ENCODE results near the gene CHST14.

CHST14 gene

DNA sequence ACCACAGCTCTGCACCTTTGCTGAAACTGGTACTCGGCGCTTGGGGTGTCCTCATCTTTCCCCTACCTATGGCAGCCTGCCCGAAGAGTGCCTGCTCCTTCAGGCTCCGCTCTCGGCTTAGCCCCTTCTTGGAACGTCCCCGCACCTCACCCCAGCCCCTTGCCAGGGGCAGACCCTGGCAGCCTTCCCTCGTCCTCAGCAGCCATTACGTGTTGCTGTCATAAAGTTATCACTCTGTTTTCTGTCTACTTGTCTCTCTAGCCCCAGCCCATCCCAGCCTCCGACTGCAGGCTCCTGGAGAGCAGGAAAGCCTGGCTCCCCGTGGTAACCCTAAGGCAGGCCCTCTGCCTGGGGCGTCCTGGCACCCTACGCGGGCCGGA lies 35.1 kb upstream of the CHST14 start:
- Histone ChIP-seq H3K36me3 (ENCODE audit: control insufficient read depth, insufficient read depth, low read length) (no peaks in the 10 kb centered on the region), H3K4me3 (ENCODE audit: extremely low read depth, insufficient read depth, low read length, poor library complexity, severe bottlenecking) (peak overlapping the region; percentile 43), H3K4me1 (ENCODE audit: control insufficient read depth, insufficient read depth, low read length, poor library complexity, severe bottlenecking) (peaks cover 27% of the 10 kb centered on the region), H3K27ac (ENCODE audit: low read depth, low read length, severe bottlenecking) (no peak overlapping the region), H3K9me3 (ENCODE audit: control insufficient read depth, low read length) (no peaks in the 10 kb centered on the region)
- 25 to 52% methylated on average over 9 to 13 of the region's 15 CpGs for WGBS, 2 experiments (ENCODE audit: insufficient coverage in 2 of 2)

DNA sequence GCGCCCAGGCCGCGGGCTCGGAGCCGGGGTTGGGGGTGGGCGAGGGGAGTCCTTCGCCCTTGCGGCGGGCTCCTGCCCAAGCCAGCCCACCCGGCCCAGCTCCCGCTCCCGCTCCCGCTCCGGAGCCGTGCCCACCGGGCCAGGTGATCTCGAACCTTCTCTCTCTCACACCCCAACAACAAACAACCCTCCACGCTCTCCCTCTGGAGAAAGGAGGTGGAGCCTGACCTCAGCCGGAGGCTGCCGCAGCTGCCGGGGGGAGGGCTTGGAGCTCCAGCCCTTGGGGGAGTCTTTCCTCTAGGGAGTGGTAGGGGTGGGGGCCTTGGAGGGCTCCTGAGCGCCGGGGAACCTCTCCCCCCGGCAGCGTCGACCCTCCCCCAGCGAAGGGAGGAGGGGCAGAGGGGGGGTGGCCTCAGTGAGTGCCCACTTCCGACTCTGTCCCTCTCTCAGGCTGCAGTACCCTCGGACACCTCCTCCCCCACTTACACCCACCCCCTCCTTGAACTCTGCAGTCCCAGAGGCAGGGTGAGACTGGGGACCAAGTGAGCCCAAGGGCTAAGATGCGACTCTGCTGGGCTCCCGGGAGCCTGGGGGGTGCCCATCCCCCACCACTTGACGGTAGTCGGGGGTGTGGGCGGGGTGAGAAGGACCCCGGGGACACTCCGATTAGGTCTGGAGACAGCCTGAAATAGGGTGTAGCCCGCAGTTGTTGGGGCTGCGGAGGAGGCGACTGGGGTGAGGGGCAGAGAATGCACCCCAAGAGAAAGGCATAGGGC lies 34.5 kb upstream of the CHST14 start:
- Histone ChIP-seq H3K36me3 (ENCODE audit: control insufficient read depth, insufficient read depth, low read length) (no peaks in the 10 kb centered on the region), H3K9me3 (ENCODE audit: control insufficient read depth, low read length) (no peaks in the 10 kb centered on the region), H3K27ac (ENCODE audit: low read depth, low read length, severe bottlenecking) (no peak overlapping the region), H3K4me3 (ENCODE audit: extremely low read depth, insufficient read depth, low read length, poor library complexity, severe bottlenecking) (peak overlapping the region; percentile 43), H3K4me1 (ENCODE audit: control insufficient read depth, insufficient read depth, low read length, poor library complexity, severe bottlenecking) (peaks cover 27% of the 10 kb centered on the region)
- 0 to 4% methylated on average over 7 to 16 of the region's 39 CpGs for WGBS, 2 experiments (ENCODE audit: insufficient coverage in 2 of 2)

GRCh38 chr15:40436892-40437751 lies 33.7 kb upstream of the CHST14 start:
- Histone ChIP-seq H3K27ac (ENCODE audit: low read depth, low read length, severe bottlenecking) (no peak overlapping the region), H3K36me3 (ENCODE audit: control insufficient read depth, insufficient read depth, low read length) (no peaks in the 10 kb centered on the region), H3K4me3 (ENCODE audit: extremely low read depth, insufficient read depth, low read length, poor library complexity, severe bottlenecking) (peak overlapping the region; percentile 43), H3K4me1 (ENCODE audit: control insufficient read depth, insufficient read depth, low read length, poor library complexity, severe bottlenecking) (peaks cover 27% of the 10 kb centered on the region), H3K9me3 (ENCODE audit: control insufficient read depth, low read length) (no peaks in the 10 kb centered on the region)
- 0 to 8% methylated on average over 8 to 12 of the region's 17 CpGs for WGBS, 2 experiments (ENCODE audit: insufficient coverage in 2 of 2)

DNA sequence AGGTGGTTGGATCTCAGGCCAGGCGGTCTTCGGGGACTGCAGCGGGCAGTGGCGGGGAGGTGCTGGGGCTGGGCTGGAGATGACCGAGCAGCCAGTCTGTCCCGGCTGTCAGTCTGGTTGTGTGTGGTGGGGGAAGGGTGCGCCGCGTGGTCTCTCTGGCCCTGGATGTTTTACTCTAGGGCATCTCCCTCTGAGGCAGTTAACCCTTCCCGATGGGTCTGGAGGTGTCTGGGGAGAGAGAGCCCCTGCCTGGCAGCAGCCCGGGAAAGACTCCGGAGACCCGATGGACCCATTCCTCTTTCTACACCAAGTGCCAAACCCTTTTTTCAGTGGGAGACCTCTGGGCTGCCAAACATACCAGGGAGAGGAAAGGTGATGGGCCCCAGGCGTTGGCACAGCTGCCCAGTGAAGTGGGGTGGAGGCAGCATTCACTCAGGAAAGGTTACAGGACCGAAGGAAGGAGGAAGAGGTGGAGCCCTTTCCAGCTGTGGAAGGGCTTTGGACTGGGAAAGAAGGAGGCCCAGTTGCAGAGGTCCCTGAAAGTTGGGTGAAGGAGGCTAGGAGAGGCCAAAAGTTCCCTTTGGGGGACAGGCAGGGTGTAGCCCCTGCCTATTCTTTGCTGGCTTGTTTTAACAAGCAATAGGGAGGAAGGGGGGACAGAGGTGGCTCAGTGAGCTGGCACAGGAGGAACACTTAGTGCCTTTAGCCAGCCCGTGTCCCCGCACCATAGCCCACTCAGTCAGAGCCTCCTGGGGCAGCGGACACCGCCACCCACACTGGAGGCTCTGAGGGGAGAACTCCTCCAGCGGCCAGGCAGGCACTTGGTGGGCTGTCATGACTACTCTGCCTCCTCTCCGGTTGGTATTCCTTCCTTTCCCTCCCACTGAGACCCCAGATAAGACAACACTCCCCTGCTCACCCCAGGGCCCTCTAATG lies 32.8 kb upstream of the CHST14 start:
- peaks cover 2% of the 10 kb centered on the region for H3K36me3 ChIP-seq (ENCODE audit: control insufficient read depth, insufficient read depth, low read length)
- H3K27ac ChIP-seq (ENCODE audit: low read depth, low read length, severe bottlenecking) = no peak overlapping the region
- WGBS, 2 experiments (ENCODE audit: insufficient coverage in 2 of 2) = 38 to 54% methylated on average over 14 to 15 of the region's 21 CpGs
- peak overlapping the region; percentile 43 for H3K4me3 ChIP-seq (ENCODE audit: extremely low read depth, insufficient read depth, low read length, poor library complexity, severe bottlenecking)
- H3K4me1 ChIP-seq (ENCODE audit: control insufficient read depth, insufficient read depth, low read length, poor library complexity, severe bottlenecking) = peaks cover 31% of the 10 kb centered on the region
- no peaks in the 10 kb centered on the region for H3K9me3 ChIP-seq (ENCODE audit: control insufficient read depth, low read length)

- no peak overlapping the region for H3K27ac ChIP-seq (ENCODE audit: low read depth, low read length, severe bottlenecking)
- peaks cover 3% of the 10 kb centered on the region for H3K36me3 ChIP-seq (ENCODE audit: control insufficient read depth, insufficient read depth, low read length)
- H3K4me3 ChIP-seq (ENCODE audit: extremely low read depth, insufficient read depth, low read length, poor library complexity, severe bottlenecking) = no peak overlapping the region
- H3K4me1 ChIP-seq (ENCODE audit: control insufficient read depth, insufficient read depth, low read length, poor library complexity, severe bottlenecking) = peaks cover 38% of the 10 kb centered on the region
- no peaks in the 10 kb centered on the region for H3K9me3 ChIP-seq (ENCODE audit: control insufficient read depth, low read length)
- WGBS, 2 experiments (ENCODE audit: insufficient coverage in 2 of 2) = 43 to 55% methylated on average over 5 to 9 of the region's 12 CpGs
Measured at GRCh38 chr15:40438712-40439111, 32.1 kb upstream of the CHST14 start.

- 0 to 2% methylated on average over 8 to 9 of the region's 15 CpGs for WGBS, 2 experiments (ENCODE audit: insufficient coverage in 2 of 2)
- H3K36me3 ChIP-seq (ENCODE audit: control insufficient read depth, insufficient read depth, low read length) = peaks cover 3% of the 10 kb centered on the region
- H3K9me3 ChIP-seq (ENCODE audit: control insufficient read depth, low read length) = no peaks in the 10 kb centered on the region
- H3K27ac ChIP-seq (ENCODE audit: low read depth, low read length, severe bottlenecking) = peak overlapping the region; percentile 25
- H3K4me3 ChIP-seq (ENCODE audit: extremely low read depth, insufficient read depth, low read length, poor library complexity, severe bottlenecking) = peak overlapping the region; percentile 59
- peaks cover 42% of the 10 kb centered on the region for H3K4me1 ChIP-seq (ENCODE audit: control insufficient read depth, insufficient read depth, low read length, poor library complexity, severe bottlenecking)
Measured at GRCh38 chr15:40439461-40439959, 31.3 kb upstream of the CHST14 start.

- peak overlapping the region; percentile 59 for H3K4me3 ChIP-seq (ENCODE audit: extremely low read depth, insufficient read depth, low read length, poor library complexity, severe bottlenecking)
- H3K9me3 ChIP-seq (ENCODE audit: control insufficient read depth, low read length) = no peaks in the 10 kb centered on the region
- peaks cover 3% of the 10 kb centered on the region for H3K36me3 ChIP-seq (ENCODE audit: control insufficient read depth, insufficient read depth, low read length)
- H3K4me1 ChIP-seq (ENCODE audit: control insufficient read depth, insufficient read depth, low read length, poor library complexity, severe bottlenecking) = peaks cover 49% of the 10 kb centered on the region
- WGBS, 2 experiments (ENCODE audit: insufficient coverage in 2 of 2) = 0 to 3% methylated on average over 6 to 20 of the region's 35 CpGs
- peak overlapping the region; percentile 25 for H3K27ac ChIP-seq (ENCODE audit: low read depth, low read length, severe bottlenecking)
Measured at GRCh38 chr15:40439960-40440742, 30.6 kb upstream of the CHST14 start.

DNA sequence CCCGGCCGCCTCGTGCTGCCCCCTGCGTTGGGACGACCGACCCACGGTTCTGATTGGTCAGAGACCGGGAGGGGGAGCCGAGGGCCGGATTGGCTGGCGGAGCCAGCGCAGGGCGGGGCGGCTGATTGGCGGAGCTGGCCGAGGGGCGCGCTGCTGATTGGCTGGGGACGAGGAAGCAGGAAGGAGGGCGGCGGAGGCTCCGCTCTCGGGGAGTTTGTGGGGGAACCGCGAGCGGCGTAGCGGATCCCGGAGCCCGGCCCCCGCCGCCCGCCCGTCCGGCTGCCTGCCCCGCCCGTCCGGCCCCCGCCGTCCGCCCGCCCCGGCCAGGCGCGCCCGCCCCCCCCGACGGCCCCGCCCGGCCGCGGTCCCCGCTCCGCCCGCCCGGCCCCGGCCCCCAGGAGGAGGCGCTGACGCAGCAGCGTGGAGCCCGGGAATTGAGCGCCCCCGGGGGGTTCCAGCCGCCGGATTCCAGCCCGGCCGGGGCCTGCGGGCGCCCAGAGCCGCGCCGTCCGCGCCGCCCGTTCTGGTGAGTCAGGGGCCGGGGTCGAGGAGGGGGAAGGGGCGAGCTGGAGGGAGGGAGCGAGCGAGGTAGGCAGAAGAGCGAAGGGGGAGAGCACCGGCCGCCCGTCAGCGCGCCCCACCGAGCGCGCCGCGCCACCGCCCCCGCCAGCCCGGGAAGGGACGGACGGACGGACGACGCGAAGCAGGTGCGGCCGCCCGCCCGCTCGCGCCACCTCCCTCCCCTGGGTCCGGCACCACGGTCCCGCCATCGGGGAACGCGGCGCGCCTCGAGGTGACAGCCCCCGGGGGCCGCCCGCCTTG lies 29.8 kb upstream of the CHST14 start, which contains the start of gene BAHD1:
Gene BAHD1 (plus strand): TSS at position 211 of the 822 bp plus-strand sequence. CDS start 17,512 bp downstream, outside the sequence.
- 0 to 1% methylated on average over 55 to 57 of the region's 119 CpGs for WGBS, 2 experiments (ENCODE audit: insufficient coverage in 2 of 2)
- Histone ChIP-seq H3K9me3 (ENCODE audit: control insufficient read depth, low read length) (no peaks in the 10 kb centered on the region), H3K4me3 (ENCODE audit: extremely low read depth, insufficient read depth, low read length, poor library complexity, severe bottlenecking) (peak within 1 kb of the TSS; percentile 70), H3K4me1 (ENCODE audit: control insufficient read depth, insufficient read depth, low read length, poor library complexity, severe bottlenecking) (peaks cover 57% of the 10 kb centered on the region), H3K36me3 (ENCODE audit: control insufficient read depth, insufficient read depth, low read length) (peaks cover 3% of the 10 kb centered on the region), H3K27ac (ENCODE audit: low read depth, low read length, severe bottlenecking) (peak within 1 kb of the TSS; percentile 41)
